GM12878 (cell line): Measurements from ENCODE around the gene RAD1. TPM values are rescaled to one million over a fixed set of nuclear protein-coding genes. Genes with fewer than 3 reads are reported as not detected.

ENCODE experiments used
- ATAC-seq: fragments of 200-7000 bp; cut with Tn5 transposase; 3 replicates; pipeline ENCODE4 v1.9.1; 2020; ENCODE audit warnings: mild to moderate bottlenecking, moderate library complexity
- BruUV-seq: library from RNA; stranded (reverse); fragments of 400-500 nt; replicated peaks from 2 replicates; lab custom pipeline; 2021; lab: Mats Ljungman, UMichigan
- CTCF ChIA-PET: fragments of 300-600 bp; sonication (Branson Sonifier 250); formaldehyde crosslinking; extraction: SDS; loops from one replicate; lab custom pipeline; 2021; ENCODE audit warnings: inconsistent platforms; lab: Yijun Ruan, JAX
- POLR2A ChIA-PET: fragments of 350-600 bp; formaldehyde crosslinking; extraction: SDS; loops from one replicate; lab custom pipeline; 2021; ENCODE audit warnings: inconsistent platforms; lab: Charles Lee
- RAD21 ChIA-PET: fragments of 300-600 bp; sonication (Branson Sonifier 250); formaldehyde crosslinking; loops from one replicate; lab custom pipeline; 2023; ENCODE audit warnings: antibody characterized with exemption; ENCODE audit not compliant: unreplicated experiment; lab: Charles Lee
- SMC1A ChIA-PET: fragments of 300-600 bp; sonication (Branson Sonifier 250); formaldehyde crosslinking; loops from one replicate; lab custom pipeline; 2023; ENCODE audit not compliant: unreplicated experiment, uncharacterized antibody; lab: Charles Lee
- DNase-seq: peaks from one replicate; pipeline ENCODE4 v3.0.0-alpha.2; 2011; ENCODE audit warnings: low read depth, low spot score
- FAIRE-seq: peaks from 3 replicates; lab custom pipeline; 2011; peaks lifted over from hg19 to GRCh38; lab: Jason Lieb, UNC
- H2AFZ ChIP-seq: 2 replicates; pipeline ENCODE4 v1.6.0; 2011; ENCODE audit warnings: low read depth, low read length, control low read depth; ENCODE audit not compliant: control insufficient read depth
- H3K27ac ChIP-seq: 2 replicates; pipeline ENCODE4 v1.5.1; 2011; ENCODE audit warnings: control low read depth; ENCODE audit not compliant: control insufficient read depth, insufficient read depth
- H3K27me3 ChIP-seq, 2 experiments: replicated peaks in 1 of 2; 2 replicates each; pipeline versions ENCODE4 v1.6.0 to v1.6.1; 2011; ENCODE audit warnings: low read length in 1 of 2; ENCODE audit not compliant: control insufficient read depth in 2 of 2, insufficient read depth in 2 of 2
- H3K36me3 ChIP-seq, 2 experiments: 2 replicates each; pipeline ENCODE4 v1.5.1; 2011; ENCODE audit warnings: low read length in 1 of 2; ENCODE audit not compliant: control insufficient read depth in 2 of 2, insufficient read depth in 2 of 2
- H3K4me1 ChIP-seq: 2 replicates; pipeline ENCODE4 v1.6.1; 2011; ENCODE audit warnings: mild to moderate bottlenecking, low read length, moderate library complexity, mixed read lengths; ENCODE audit not compliant: control insufficient read depth, insufficient read depth
- H3K4me2 ChIP-seq: 2 replicates; pipeline ENCODE4 v1.6.0; 2011; ENCODE audit warnings: control low read depth; ENCODE audit not compliant: control insufficient read depth, insufficient read depth
- H3K4me3 ChIP-seq: fragments of 200-600 bp; sonication (generic); 2 replicates; pipeline ENCODE4 v1.5.1; 2016
- H3K79me2 ChIP-seq: 2 replicates; pipeline ENCODE4 v1.6.0; 2011; ENCODE audit warnings: low read length; ENCODE audit not compliant: control insufficient read depth, insufficient read depth
- H3K9ac ChIP-seq: 2 replicates; pipeline ENCODE4 v1.8.0; 2011; ENCODE audit warnings: low read length, control low read depth, mixed read lengths; ENCODE audit not compliant: control insufficient read depth, insufficient read depth
- H3K9me3 ChIP-seq: replicated peaks from 3 replicates; pipeline ENCODE4 v1.5.1; 2011; ENCODE audit warnings: mild to moderate bottlenecking, low read length; ENCODE audit not compliant: control insufficient read depth, insufficient read depth
- H4K20me1 ChIP-seq: 2 replicates; pipeline ENCODE4 v1.6.0; 2011; ENCODE audit not compliant: control insufficient read depth, insufficient read depth
- ASH2L ChIP-seq: fragments of 300-600, 200-600 bp; sonication (generic); IDR thresholded peaks from 2 replicates; pipeline ENCODE4 v1.6.1; 2017; ENCODE audit warnings: low read depth, mild to moderate bottlenecking, borderline replicate concordance
- BCL11A ChIP-seq: IDR thresholded peaks from 2 replicates; pipeline ENCODE4 v1.6.1; 2011; ENCODE audit warnings: low read depth, low read length
- BHLHE40 ChIP-seq, 2 experiments: fragments of 450-650 bp in 1 of 2; IDR thresholded peaks; 2 replicates each; pipeline ENCODE4 v1.6.1; 2011 to 2017; ENCODE audit warnings: low read depth in 2 of 2, borderline replicate concordance in 1 of 2, improper control_type of control experiment in 1 of 2, low read length in 1 of 2, mild to moderate bottlenecking in 1 of 2
- CREB1 ChIP-seq: IDR thresholded peaks from 2 replicates; pipeline ENCODE4 v1.6.1; 2012; ENCODE audit warnings: low read depth, mild to moderate bottlenecking, inconsistent platforms
- CREM ChIP-seq: IDR thresholded peaks from 2 replicates; pipeline ENCODE4 v1.6.1; 2014; ENCODE audit warnings: antibody characterized with exemption, low read depth
- EP300 ChIP-seq, 2 experiments: fragments of 150-350 bp in 1 of 2; IDR thresholded peaks; 2 replicates each; pipeline ENCODE4 v1.6.1; 2011 to 2012; ENCODE audit warnings: low read depth in 2 of 2, low read length in 2 of 2, borderline replicate concordance in 1 of 2, improper control_type of control experiment in 1 of 2, inconsistent platforms in 1 of 2; ENCODE audit not compliant: control insufficient read depth in 1 of 2
- JUND ChIP-seq: IDR thresholded peaks from 2 replicates; pipeline ENCODE4 v1.6.1; 2012; ENCODE audit warnings: low read depth, mild to moderate bottlenecking, low read length, improper control_type of control experiment, moderate library complexity
- KLF5 ChIP-seq: fragments of 450-650 bp; IDR thresholded peaks from 2 replicates; pipeline ENCODE4 v1.6.1; 2014; ENCODE audit warnings: mild to moderate bottlenecking; ENCODE audit not compliant: partially characterized antibody
- MYC ChIP-seq: IDR thresholded peaks from 2 replicates; pipeline ENCODE4 v1.6.1; 2011; ENCODE audit warnings: mild to moderate bottlenecking, low read length, moderate library complexity, inconsistent platforms; ENCODE audit not compliant: insufficient read depth, insufficient replicate concordance, insufficient read length, severe bottlenecking
- NFXL1 ChIP-seq: fragments of 450-650 bp; IDR thresholded peaks from 2 replicates; pipeline ENCODE4 v1.6.1; 2017; ENCODE audit warnings: antibody characterized with exemption, mild to moderate bottlenecking, borderline replicate concordance
- NR2C2 ChIP-seq: IDR thresholded peaks from 2 replicates; pipeline ENCODE4 v1.6.1; 2011; ENCODE audit warnings: borderline replicate concordance, low read depth; ENCODE audit not compliant: control insufficient read depth, insufficient read length
- PAX5 ChIP-seq: IDR thresholded peaks from 2 replicates; pipeline ENCODE4 v1.6.1; 2011; ENCODE audit warnings: low read depth, low read length, borderline replicate concordance
- RBBP5 ChIP-seq: fragments of 200-600 bp; sonication (generic); conservative IDR thresholded peaks from 2 replicates; pipeline ENCODE4 v1.6.1; 2016
- RCOR1 ChIP-seq: conservative IDR thresholded peaks from 2 replicates; pipeline ENCODE4 v1.6.1; 2012; ENCODE audit warnings: low read depth, low read length, improper control_type of control experiment
- SIN3A ChIP-seq: IDR thresholded peaks from 2 replicates; pipeline ENCODE4 v1.6.1; 2012; ENCODE audit warnings: low read depth, low read length, improper control_type of control experiment
- SP1 ChIP-seq: IDR thresholded peaks from one replicate; pipeline ENCODE4 v1.6.1; 2011; ENCODE audit warnings: low read depth, low read length
- SREBF2 ChIP-seq: IDR thresholded peaks from 2 replicates; pipeline ENCODE4 v1.6.1; 2012; ENCODE audit warnings: mild to moderate bottlenecking, low read length
- WGBS: methylation state at CpG from one replicate; pipeline ENCODE4 v1.1.6; 2016; ENCODE audit warnings: low lambda C conversion rate; ENCODE audit not compliant: insufficient replicate concordance, insufficient coverage; ENCODE audit errors: missing lambda C conversion rate; 5-methylcytosine and 5-hydroxymethylcytosine counted together
- in situ Hi-C: fragments of 300-500 bp; cut with MboI; formaldehyde crosslinking; loops from 9 replicates; pipeline ENCODE4 v1.14.3; 2018; ENCODE audit warnings: mixed read lengths
- intact Hi-C: fragments of 100-400 bp; cut with micrococcal nuclease; formaldehyde crosslinking; loops from one replicate; pipeline ENCODE4 v1.14.2; 2022; ENCODE audit not compliant: unreplicated experiment
- polyA plus RNA-seq, 11 experiments: library from polyadenylated mRNA; depleted of rRNA in 4 of 11; unstranded in 6 of 11; stranded (reverse) in 5 of 11; fragments of >200 nt; fragmentation: Nextera tagmentation in 4 of 11; fragmentation: Illumina TruSeq in 1 of 11; extraction: Ambion mirVana in 4 of 11; extraction: Trizol in 1 of 11; gene quantifications; 1 replicate in 1 of 11; 2 replicates in 10 of 11; pipeline versions ENCODE4 v1.2.1 to v1.2.3, GENCODE V29; 2011 to 2016; ENCODE audit warnings: inconsistent platforms in 2 of 11, missing spikeins in 2 of 11, low read depth in 1 of 11
- total RNA-seq, 4 experiments: library from RNA; depleted of rRNA in 3 of 4; stranded (reverse); fragments of >200 nt in 3 of 4; fragmentation: Illumina TruSeq in 1 of 4; extraction: Trizol in 1 of 4; gene quantifications; 2 replicates each; pipeline versions ENCODE4 v1.2.1 to v1.2.3, GENCODE V29; 2013 to 2021
- TF ChIP-seq, protein P1 (sequence below): fragments of 150-350 bp; IDR thresholded peaks from 2 replicates; pipeline ENCODE4 v1.6.1; 2016; ENCODE audit warnings: low read depth, low read length
- TF ChIP-seq, protein P2 (sequence below): fragments of 450-650 bp; conservative IDR thresholded peaks from 2 replicates; pipeline ENCODE4 v1.6.1; 2017; ENCODE audit warnings: mild to moderate bottlenecking, moderate library complexity

Gene RAD1
- total and polyA plus RNA-seq, 10 of the 15 experiments (the other 5 are each of a cell fraction or from before 2014, with no cell fraction given), result 21.1 to 58.4 (median 37.2) TPM

GRCh38 chr5:34915856-34916192 lies 520 bp upstream of the RAD1 start:
- H3K36me3 ChIP-seq, result peaks cover 0 to 12% of the 10 kb centered on the region in 2 experiments; a peak in 2 of 4 replicates
- FAIRE-seq (no peak), DNase-seq (no peak), ATAC-seq (peak; percentile 6)
- peak overlapping the region; percentile 96 for H3K9ac ChIP-seq
- H3K4me1 ChIP-seq, result peaks cover 6% of the 10 kb centered on the region; the same call in 1 of the 2 replicates
- under 1% methylated on average over 20 of the region's 20 CpGs for WGBS
- in situ Hi-C loops, result loop anchor here (10.0 to 25.0 kb wide), 3 partner anchors 429 to 1471 kb away; partner anchors contain the start of genes AMACR and TARS1
- intact Hi-C loops, result loop anchor here (2.0 to 10.0 kb wide), 3 partner anchors 13 to 911 kb away; partner anchors contain the start of genes AMACR and DNAJC21
- peaks cover 71% of the 10 kb centered on the region for H3K79me2 ChIP-seq
- H3K27ac ChIP-seq, result peak overlapping the region; percentile 90
- H4K20me1 ChIP-seq, result no peaks in the 10 kb centered on the region
- POLR2A ChIA-PET, result interaction anchor here (1.3 to 5.3 kb wide), 3 partner anchors 11 to 42 kb away, joined by 3 to 79 read pairs (median 11); partner anchors contain the start of gene DNAJC21
- TSS peak; percentile 85 for BruUV-seq
- RAD21 ChIA-PET, result interaction anchor here (0.9 to 3.8 kb wide), 7 partner anchors 8 to 430 kb away, joined by 3 to 50 read pairs (median 5); partner anchors contain the start of gene DNAJC21
- no peaks in the 10 kb centered on the region for H3K9me3 ChIP-seq
- CTCF ChIA-PET, result interaction anchor here (0.7 to 2.9 kb wide), 10 partner anchors 8 to 430 kb away, joined by 3 to 13 read pairs (median 5); partner anchors contain the start of gene DNAJC21
- no peak overlapping the region for H3K4me2 ChIP-seq
- H3K27me3 ChIP-seq, result no peaks in the 10 kb centered on the region
- peak overlapping the region; percentile 77 for H2AFZ ChIP-seq
- H3K4me3 ChIP-seq, result peak overlapping the region; percentile 86
- SMC1A ChIA-PET, result interaction anchor here (0.9 to 4.5 kb wide), 10 partner anchors 8 to 919 kb away, joined by 3 to 27 read pairs (median 4); no protein-coding TSS in a partner anchor
- TF ChIP-seq BCL11A (no peak), SIN3A (no peak), PAX5 (no peak), RCOR1 (no peak), SREBF2 (no peak), CREB1 (no peak), CREM (no peak), MYC (peak; percentile 10), NFXL1 (no peak), ASH2L (no peak), KLF5 (no peak), NR2C2 (no peak), EP300 (IDR thresholded peaks at IDR 0.05; ENCODE audit: borderline replicate concordance in 1 of 2, control insufficient read depth in 1 of 2, low read depth in 2 of 2, low read length in 2 of 2) (no peak), JUND (no peak), RBBP5 (no peak), SP1 (no peak), BHLHE40 (IDR thresholded peaks at IDR 0.05; ENCODE audit: borderline replicate concordance in 1 of 2, low read depth in 2 of 2, low read length in 1 of 2) (no peak)
- TF ChIP-seq, protein P1, sequence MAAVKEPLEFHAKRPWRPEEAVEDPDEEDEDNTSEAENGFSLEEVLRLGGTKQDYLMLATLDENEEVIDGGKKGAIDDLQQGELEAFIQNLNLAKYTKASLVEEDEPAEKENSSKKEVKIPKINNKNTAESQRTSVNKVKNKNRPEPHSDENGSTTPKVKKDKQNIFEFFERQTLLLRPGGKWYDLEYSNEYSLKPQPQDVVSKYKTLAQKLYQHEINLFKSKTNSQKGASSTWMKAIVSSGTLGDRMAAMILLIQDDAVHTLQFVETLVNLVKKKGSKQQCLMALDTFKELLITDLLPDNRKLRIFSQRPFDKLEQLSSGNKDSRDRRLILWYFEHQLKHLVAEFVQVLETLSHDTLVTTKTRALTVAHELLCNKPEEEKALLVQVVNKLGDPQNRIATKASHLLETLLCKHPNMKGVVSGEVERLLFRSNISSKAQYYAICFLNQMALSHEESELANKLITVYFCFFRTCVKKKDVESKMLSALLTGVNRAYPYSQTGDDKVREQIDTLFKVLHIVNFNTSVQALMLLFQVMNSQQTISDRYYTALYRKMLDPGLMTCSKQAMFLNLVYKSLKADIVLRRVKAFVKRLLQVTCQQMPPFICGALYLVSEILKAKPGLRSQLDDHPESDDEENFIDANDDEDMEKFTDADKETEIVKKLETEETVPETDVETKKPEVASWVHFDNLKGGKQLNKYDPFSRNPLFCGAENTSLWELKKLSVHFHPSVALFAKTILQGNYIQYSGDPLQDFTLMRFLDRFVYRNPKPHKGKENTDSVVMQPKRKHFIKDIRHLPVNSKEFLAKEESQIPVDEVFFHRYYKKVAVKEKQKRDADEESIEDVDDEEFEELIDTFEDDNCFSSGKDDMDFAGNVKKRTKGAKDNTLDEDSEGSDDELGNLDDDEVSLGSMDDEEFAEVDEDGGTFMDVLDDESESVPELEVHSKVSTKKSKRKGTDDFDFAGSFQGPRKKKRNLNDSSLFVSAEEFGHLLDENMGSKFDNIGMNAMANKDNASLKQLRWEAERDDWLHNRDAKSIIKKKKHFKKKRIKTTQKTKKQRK, result no peak
- TF ChIP-seq, protein P2, sequence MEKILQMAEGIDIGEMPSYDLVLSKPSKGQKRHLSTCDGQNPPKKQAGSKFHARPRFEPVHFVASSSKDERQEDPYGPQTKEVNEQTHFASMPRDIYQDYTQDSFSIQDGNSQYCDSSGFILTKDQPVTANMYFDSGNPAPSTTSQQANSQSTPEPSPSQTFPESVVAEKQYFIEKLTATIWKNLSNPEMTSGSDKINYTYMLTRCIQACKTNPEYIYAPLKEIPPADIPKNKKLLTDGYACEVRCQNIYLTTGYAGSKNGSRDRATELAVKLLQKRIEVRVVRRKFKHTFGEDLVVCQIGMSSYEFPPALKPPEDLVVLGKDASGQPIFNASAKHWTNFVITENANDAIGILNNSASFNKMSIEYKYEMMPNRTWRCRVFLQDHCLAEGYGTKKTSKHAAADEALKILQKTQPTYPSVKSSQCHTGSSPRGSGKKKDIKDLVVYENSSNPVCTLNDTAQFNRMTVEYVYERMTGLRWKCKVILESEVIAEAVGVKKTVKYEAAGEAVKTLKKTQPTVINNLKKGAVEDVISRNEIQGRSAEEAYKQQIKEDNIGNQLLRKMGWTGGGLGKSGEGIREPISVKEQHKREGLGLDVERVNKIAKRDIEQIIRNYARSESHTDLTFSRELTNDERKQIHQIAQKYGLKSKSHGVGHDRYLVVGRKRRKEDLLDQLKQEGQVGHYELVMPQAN, result 0 out of 2 replicates have a peak, but pooled peaks have one; percentile 13
